Breast epithelium (tissue), 4 donors: ENCODE data around the gene FBXW10B. TPM values are rescaled to one million over a fixed set of nuclear protein-coding genes. Genes with fewer than 3 reads are reported as not detected.
"Not testable (repeated sequence)": the region's sequence is repeated elsewhere in the genome, so short reads cannot be mapped to it uniquely, and the experiment has no call there.

Experiments used
- DNase-seq, 2 donors: peaks; one replicate each; pipeline ENCODE4 v3.0.0-alpha.2; 2019; ENCODE audit warnings: low spot score in 2 of 2
- H3K27ac ChIP-seq, 2 donors: fragments of 200-600 bp; sonication (generic) in 1 of 2; one replicate each; pipeline ENCODE4 v1.5.1; 2016 to 2019; ENCODE audit warnings: mild to moderate bottlenecking in 1 of 2
- H3K27me3 ChIP-seq, 2 donors: fragments of 200-600 bp; sonication (generic) in 1 of 2; one replicate each; pipeline versions ENCODE4 v1.5.1 to v1.6.0; 2017 to 2019; ENCODE audit warnings: control low read depth in 1 of 2, mild to moderate bottlenecking in 1 of 2
- H3K36me3 ChIP-seq: fragments of 200-600 bp; one replicate; pipeline ENCODE4 v1.5.1; 2019
- H3K4me1 ChIP-seq, 2 donors: fragments of 200-600 bp; sonication (generic); one replicate each; pipeline ENCODE4 v1.5.1; 2016 to 2019; ENCODE audit warnings: control low read depth in 1 of 2
- H3K4me3 ChIP-seq, 3 donors: fragments of 200-600 bp; sonication (generic); 1 replicate in 2 of 3; 2 replicates in 1 of 3; pipeline ENCODE4 v1.5.1; 2016 to 2019; ENCODE audit warnings: mild to moderate bottlenecking in 3 of 3, moderate library complexity in 2 of 3
- H3K9me3 ChIP-seq, 2 donors: fragments of 200-600 bp; sonication (generic) in 1 of 2; one replicate each; pipeline ENCODE4 v1.5.1; 2016 to 2019; ENCODE audit warnings: control low read depth in 1 of 2
- intact Hi-C: fragments of 100-400 bp; cut with DNase I; formaldehyde crosslinking; loops from one replicate; pipeline ENCODE4 v1.15.1; 2023; ENCODE audit warnings: low total_unique reads
- total RNA-seq, 3 donors: library from RNA; depleted of rRNA; stranded (reverse); fragments of >200 nt; gene quantifications; one replicate each; pipeline ENCODE4 v1.1.0, GENCODE V29; 2016

FBXW10B gene
- total RNA-seq, 3 donors from 2014 or later: 0.48 to 4.9 TPM; not detected in 1

- intact Hi-C loops, DNase-seq, H3K4me1 ChIP-seq, H3K27me3 ChIP-seq, H3K4me3 ChIP-seq, H3K9me3 ChIP-seq, H3K36me3 ChIP-seq: not testable (repeated sequence)
- peak overlapping the region in 1 of 2 donors; percentile 32 for H3K27ac ChIP-seq
Observed at GRCh38 chr17:15642505-15643251, 23.2 kb upstream of the FBXW10B start.

- H3K4me1 ChIP-seq, H3K36me3 ChIP-seq, DNase-seq, H3K9me3 ChIP-seq, intact Hi-C loops, H3K4me3 ChIP-seq, H3K27me3 ChIP-seq, H3K27ac ChIP-seq: not testable (repeated sequence)
Observed at GRCh38 chr17:15642014-15642413, 22.5 kb upstream of the FBXW10B start.

GRCh38 chr17:15630930-15631453, 11.5 kb upstream of the FBXW10B start:
- H3K36me3 ChIP-seq, intact Hi-C loops: not testable (repeated sequence)

GRCh38 chr17:15629991-15630390, 10.5 kb upstream of the FBXW10B start:
- H3K36me3 ChIP-seq, H3K9me3 ChIP-seq, H3K27me3 ChIP-seq, H3K4me1 ChIP-seq, intact Hi-C loops, H3K4me3 ChIP-seq, DNase-seq, H3K27ac ChIP-seq: not testable (repeated sequence)

More at GRCh38 chr17:15630930-15631453, 11.5 kb upstream of the FBXW10B start:
- not testable (repeated sequence) for H3K4me3 ChIP-seq, DNase-seq, H3K9me3 ChIP-seq, H3K27ac ChIP-seq, H3K27me3 ChIP-seq, H3K4me1 ChIP-seq

- DNase-seq, H3K27ac ChIP-seq, H3K4me3 ChIP-seq, intact Hi-C loops, H3K9me3 ChIP-seq, H3K36me3 ChIP-seq, H3K4me1 ChIP-seq, H3K27me3 ChIP-seq: not testable (repeated sequence)
Observed at GRCh38 chr17:15623661-15624209, 4.2 kb upstream of the FBXW10B start.

- H3K4me1 ChIP-seq, DNase-seq, H3K9me3 ChIP-seq, H3K36me3 ChIP-seq, H3K4me3 ChIP-seq, intact Hi-C loops, H3K27me3 ChIP-seq, H3K27ac ChIP-seq: not testable (repeated sequence)
Observed at GRCh38 chr17:15623255-15623654, 3.8 kb upstream of the FBXW10B start.

GRCh38 chr17:15622124-15622523, 2.6 kb upstream of the FBXW10B start:
- H3K27ac ChIP-seq, H3K4me1 ChIP-seq, intact Hi-C loops: not testable (repeated sequence)

GRCh38 chr17:15616828-15617227, 2.7 kb downstream of the FBXW10B start:
- H3K27me3 ChIP-seq, DNase-seq, H3K36me3 ChIP-seq, H3K9me3 ChIP-seq, H3K4me3 ChIP-seq, H3K4me1 ChIP-seq, intact Hi-C loops, H3K27ac ChIP-seq: not testable (repeated sequence)

More at GRCh38 chr17:15622124-15622523, 2.6 kb upstream of the FBXW10B start:
- not testable (repeated sequence) for H3K9me3 ChIP-seq, H3K27me3 ChIP-seq, DNase-seq, H3K4me3 ChIP-seq, H3K36me3 ChIP-seq

- H3K27ac ChIP-seq, DNase-seq, H3K36me3 ChIP-seq, intact Hi-C loops, H3K4me1 ChIP-seq, H3K9me3 ChIP-seq, H3K27me3 ChIP-seq, H3K4me3 ChIP-seq: not testable (repeated sequence)
Observed at GRCh38 chr17:15615850-15616249, 3.7 kb downstream of the FBXW10B start.

GRCh38 chr17:15613111-15613510, 6.4 kb downstream of the FBXW10B start:
- H3K4me3 ChIP-seq, H3K4me1 ChIP-seq, H3K9me3 ChIP-seq, DNase-seq, H3K27ac ChIP-seq, intact Hi-C loops, H3K36me3 ChIP-seq, H3K27me3 ChIP-seq: not testable (repeated sequence)

GRCh38 chr17:15592960-15593359, 26.5 kb downstream of the FBXW10B start:
- H3K9me3 ChIP-seq, intact Hi-C loops, H3K27me3 ChIP-seq, H3K27ac ChIP-seq, DNase-seq, H3K4me1 ChIP-seq, H3K36me3 ChIP-seq, H3K4me3 ChIP-seq: not testable (repeated sequence)

- H3K4me1 ChIP-seq, intact Hi-C loops, H3K27me3 ChIP-seq, H3K4me3 ChIP-seq, H3K36me3 ChIP-seq, H3K9me3 ChIP-seq, DNase-seq: not testable (repeated sequence)
- H3K27ac ChIP-seq: peak overlapping the region; percentile 19 to 29
Observed at GRCh38 chr17:15591986-15592385, 27.5 kb downstream of the FBXW10B start.

- H3K4me1 ChIP-seq, H3K27me3 ChIP-seq, H3K4me3 ChIP-seq, H3K9me3 ChIP-seq, H3K36me3 ChIP-seq, DNase-seq, intact Hi-C loops, H3K27ac ChIP-seq: not testable (repeated sequence)
Observed at GRCh38 chr17:15590844-15591243, 28.7 kb downstream of the FBXW10B start.
